Bronchial epithelial cell (primary cell): ENCODE results near the gene KRT40. TPM values are rescaled to one million over a fixed set of nuclear protein-coding genes. Genes with fewer than 3 reads are reported as not detected.
A peak's percentile ranks its signal among the peaks of the same experiment; 100 is the strongest.

Experiments used
- DNase-seq: peaks from one replicate; pipeline ENCODE4 v3.0.0-alpha.2; 2010; ENCODE audit warnings: low read depth
- FAIRE-seq: peaks from 2 replicates; lab custom pipeline; 2011; peaks lifted over from hg19 to GRCh38; lab: Jason Lieb, UNC
- H3K27me3 ChIP-seq: 2 replicates; pipeline ENCODE4 v1.5.1; 2011; ENCODE audit warnings: low read length; ENCODE audit not compliant: control insufficient read depth, insufficient read depth
- H3K36me3 ChIP-seq: 2 replicates; pipeline ENCODE4 v1.5.1; 2011; ENCODE audit warnings: low read length; ENCODE audit not compliant: control insufficient read depth, insufficient read depth
- H3K4me3 ChIP-seq: 2 replicates; pipeline ENCODE4 v1.5.1; 2011; ENCODE audit warnings: mild to moderate bottlenecking, low read depth, low read length, control low read depth
- CTCF ChIP-seq: IDR thresholded peaks from 2 replicates; pipeline ENCODE4 v1.5.1; 2011; ENCODE audit warnings: mild to moderate bottlenecking, moderate library complexity, low read length, control low read depth, inconsistent platforms; ENCODE audit not compliant: insufficient read depth, severe bottlenecking
- total RNA-seq: library from RNA; depleted of rRNA; stranded (reverse); fragments of >200 nt; gene quantifications from 2 replicates; pipeline ENCODE4 v1.2.1, GENCODE V29; 2014

Gene KRT40
- total RNA-seq, 1 donor from 2014 or later, result not detected

DNA sequence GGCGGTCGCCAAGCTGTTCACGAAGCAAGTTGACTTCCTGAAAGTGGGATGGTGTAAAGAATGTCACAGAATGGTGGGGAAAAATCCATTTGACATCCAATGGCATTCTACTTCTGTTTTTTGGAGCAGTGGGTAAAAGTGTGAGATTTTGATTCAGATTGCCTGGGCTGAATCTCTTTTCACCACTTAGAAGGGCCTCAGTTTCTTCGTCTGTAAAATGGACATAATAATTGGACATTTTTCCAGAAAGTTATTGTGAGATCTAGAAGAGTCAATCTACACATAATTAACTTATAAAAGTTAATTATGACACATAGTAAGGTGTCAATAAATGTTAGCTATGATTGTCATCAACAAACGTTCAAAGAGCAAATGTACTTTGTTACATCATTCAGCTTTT lies 3.0 kb downstream of the KRT40 start:
- TF ChIP-seq CTCF, result no peak
- Histone ChIP-seq H3K4me3 (no peak overlapping the region), H3K36me3 (no peaks in the 10 kb centered on the region), H3K27me3 (no peaks in the 10 kb centered on the region)
- FAIRE-seq (no peak), DNase-seq (no peak)

- no peak for TF ChIP-seq CTCF
Observed at GRCh38 chr17:40980596-40980995, 3.5 kb downstream of the KRT40 start.

GRCh38 chr17:40980117-40980516 lies 4.0 kb downstream of the KRT40 start:
- H3K27me3 ChIP-seq, result no peaks in the 10 kb centered on the region
- no peak overlapping the region for H3K4me3 ChIP-seq
- no peak for DNase-seq
- no peak for TF ChIP-seq CTCF
- H3K36me3 ChIP-seq, result no peaks in the 10 kb centered on the region
- no peak for FAIRE-seq

More at GRCh38 chr17:40980596-40980995, 3.5 kb downstream of the KRT40 start:
- FAIRE-seq, result peak; percentile 47
- Histone ChIP-seq H3K27me3 (no peaks in the 10 kb centered on the region), H3K36me3 (no peaks in the 10 kb centered on the region), H3K4me3 (no peak overlapping the region)
- no peak for DNase-seq

DNA sequence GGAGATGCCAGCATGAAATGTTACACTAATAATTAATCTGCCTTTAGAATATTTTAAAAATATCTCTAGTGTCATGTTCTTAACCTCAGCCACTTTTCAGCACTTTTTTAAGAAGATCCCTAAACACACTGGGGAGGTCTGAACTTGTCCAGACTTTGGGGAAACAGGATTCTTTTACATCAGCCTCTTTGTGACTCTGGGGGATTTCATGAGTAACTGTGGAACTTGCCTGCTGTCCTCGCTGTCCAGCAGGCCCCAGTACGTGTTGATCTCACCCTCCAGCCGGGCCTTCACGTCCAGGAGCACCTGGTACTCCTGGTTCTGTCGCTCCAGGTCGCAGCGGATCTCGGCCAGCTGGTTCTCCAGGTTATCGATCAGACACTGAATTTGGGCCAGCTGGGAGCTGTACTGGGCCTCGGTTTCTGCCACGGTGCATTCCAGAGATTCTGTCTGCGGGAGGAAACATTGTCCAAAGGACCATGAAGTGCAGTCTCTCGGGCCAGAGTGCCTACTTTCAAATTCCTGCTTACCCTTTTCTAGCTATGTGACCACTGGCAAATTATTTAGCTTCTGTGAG lies 5.5 kb downstream of the KRT40 start:
- FAIRE-seq (no peak), DNase-seq (peak; percentile 39)
- Histone ChIP-seq H3K36me3 (no peaks in the 10 kb centered on the region), H3K4me3 (no peak overlapping the region), H3K27me3 (no peaks in the 10 kb centered on the region)
- TF ChIP-seq CTCF, result no peak

- no peak for FAIRE-seq
- Histone ChIP-seq H3K36me3 (no peaks in the 10 kb centered on the region), H3K27me3 (no peaks in the 10 kb centered on the region), H3K4me3 (no peak overlapping the region)
- DNase-seq, result no peak
- TF ChIP-seq CTCF, result no peak
Observed at GRCh38 chr17:40975516-40975915, 8.6 kb downstream of the KRT40 start.

DNA sequence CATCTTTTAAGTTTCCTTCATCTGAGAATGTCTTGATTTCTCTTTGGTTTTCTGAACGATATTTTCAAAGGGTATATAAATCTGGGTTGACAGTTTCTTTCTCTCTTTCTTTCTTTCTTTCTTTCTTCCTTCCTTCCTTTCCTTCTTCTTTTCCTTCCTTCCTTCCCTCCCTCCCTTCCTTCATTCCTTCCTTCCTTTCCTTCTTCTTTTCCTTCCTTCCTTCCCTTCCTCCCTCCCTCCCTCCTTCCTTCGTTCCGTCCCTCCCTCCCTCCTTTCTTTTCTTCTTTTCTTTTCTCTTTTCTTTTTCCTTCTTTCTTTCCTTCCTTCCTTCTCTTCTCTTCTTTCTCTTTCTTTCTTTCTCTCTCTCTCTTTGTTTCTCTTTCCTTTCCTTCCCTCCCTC lies 9.8 kb downstream of the KRT40 start:
- Histone ChIP-seq H3K4me3 (no peak overlapping the region), H3K27me3 (no peaks in the 10 kb centered on the region), H3K36me3 (no peaks in the 10 kb centered on the region)
- no peak for TF ChIP-seq CTCF
- no peak for DNase-seq
- no peak for FAIRE-seq
